ENCODE data around the gene ATP6V1A.

The ATP6V1A gene

DNA sequence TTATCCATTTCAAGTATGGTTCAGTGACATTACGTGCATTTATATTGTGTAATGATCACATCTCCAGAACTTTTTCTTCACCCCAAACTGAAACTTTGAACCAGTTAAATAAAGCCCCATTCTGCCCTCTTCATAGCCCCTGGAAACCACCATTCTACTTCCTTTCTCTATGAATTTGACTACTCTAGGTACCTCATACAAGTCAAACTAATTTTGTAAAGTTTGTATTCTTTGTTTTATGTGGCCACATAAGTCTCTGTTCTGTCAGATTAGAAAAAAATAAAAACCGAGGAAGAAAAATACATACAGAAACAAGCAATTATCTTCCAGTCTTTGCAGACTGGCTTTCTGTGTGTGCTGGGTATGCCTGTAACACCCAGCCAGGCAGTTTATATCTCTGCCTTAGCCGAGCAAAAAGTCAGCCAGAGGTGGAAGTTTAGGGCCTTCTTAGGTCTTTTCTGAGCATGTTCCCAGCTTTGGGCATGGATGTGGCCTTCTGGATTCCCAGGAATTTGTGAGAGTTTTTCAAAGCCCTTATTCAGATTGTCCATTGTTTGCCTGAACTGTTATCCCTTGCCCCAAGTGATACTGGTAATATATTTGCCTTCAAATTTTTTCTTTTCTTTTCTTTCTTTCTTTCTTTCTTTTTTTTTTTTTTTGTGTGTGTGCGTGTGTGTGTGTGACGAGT, 85.8 kb downstream of the ATP6V1A start:
- DNase-seq (ENCODE audit: low read depth), result peak; percentile 53
- TF ChIP-seq, protein P1, sequence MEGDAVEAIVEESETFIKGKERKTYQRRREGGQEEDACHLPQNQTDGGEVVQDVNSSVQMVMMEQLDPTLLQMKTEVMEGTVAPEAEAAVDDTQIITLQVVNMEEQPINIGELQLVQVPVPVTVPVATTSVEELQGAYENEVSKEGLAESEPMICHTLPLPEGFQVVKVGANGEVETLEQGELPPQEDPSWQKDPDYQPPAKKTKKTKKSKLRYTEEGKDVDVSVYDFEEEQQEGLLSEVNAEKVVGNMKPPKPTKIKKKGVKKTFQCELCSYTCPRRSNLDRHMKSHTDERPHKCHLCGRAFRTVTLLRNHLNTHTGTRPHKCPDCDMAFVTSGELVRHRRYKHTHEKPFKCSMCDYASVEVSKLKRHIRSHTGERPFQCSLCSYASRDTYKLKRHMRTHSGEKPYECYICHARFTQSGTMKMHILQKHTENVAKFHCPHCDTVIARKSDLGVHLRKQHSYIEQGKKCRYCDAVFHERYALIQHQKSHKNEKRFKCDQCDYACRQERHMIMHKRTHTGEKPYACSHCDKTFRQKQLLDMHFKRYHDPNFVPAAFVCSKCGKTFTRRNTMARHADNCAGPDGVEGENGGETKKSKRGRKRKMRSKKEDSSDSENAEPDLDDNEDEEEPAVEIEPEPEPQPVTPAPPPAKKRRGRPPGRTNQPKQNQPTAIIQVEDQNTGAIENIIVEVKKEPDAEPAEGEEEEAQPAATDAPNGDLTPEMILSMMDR (IDR thresholded peaks at IDR 0.05; ENCODE audit: low read depth, low read length, missing control alignments), result no peak

DNA sequence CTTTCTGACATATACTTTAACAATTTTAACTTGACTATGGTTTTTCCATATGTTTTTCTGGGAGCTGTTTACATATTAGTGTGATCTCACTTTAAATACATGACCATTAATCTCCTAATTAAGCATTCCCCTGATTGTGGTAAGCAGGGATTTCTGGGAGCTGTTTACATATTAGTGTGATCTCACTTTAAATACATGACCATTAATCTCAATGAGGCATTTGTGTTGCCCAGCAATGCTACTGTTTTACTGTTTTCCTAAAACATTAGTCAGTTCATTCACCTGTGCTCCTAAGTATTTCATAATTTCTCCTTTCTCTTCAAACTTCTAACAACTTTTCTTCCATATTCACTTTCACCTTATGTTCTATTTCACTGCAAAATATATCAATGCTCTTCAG, 88.1 kb downstream of the ATP6V1A start:
- no peak for DNase-seq (ENCODE audit: low read depth)
- H3K4me3 ChIP-seq (ENCODE audit: low read depth, low read length), result no peak overlapping the region
- TF ChIP-seq, protein P1 (IDR thresholded peaks at IDR 0.05; ENCODE audit: low read depth, low read length, missing control alignments), result no peak

More for the DNA sequence above, 85.8 kb downstream of the ATP6V1A start:
- H3K4me3 ChIP-seq (ENCODE audit: low read depth, low read length), result no peak overlapping the region

DNA sequence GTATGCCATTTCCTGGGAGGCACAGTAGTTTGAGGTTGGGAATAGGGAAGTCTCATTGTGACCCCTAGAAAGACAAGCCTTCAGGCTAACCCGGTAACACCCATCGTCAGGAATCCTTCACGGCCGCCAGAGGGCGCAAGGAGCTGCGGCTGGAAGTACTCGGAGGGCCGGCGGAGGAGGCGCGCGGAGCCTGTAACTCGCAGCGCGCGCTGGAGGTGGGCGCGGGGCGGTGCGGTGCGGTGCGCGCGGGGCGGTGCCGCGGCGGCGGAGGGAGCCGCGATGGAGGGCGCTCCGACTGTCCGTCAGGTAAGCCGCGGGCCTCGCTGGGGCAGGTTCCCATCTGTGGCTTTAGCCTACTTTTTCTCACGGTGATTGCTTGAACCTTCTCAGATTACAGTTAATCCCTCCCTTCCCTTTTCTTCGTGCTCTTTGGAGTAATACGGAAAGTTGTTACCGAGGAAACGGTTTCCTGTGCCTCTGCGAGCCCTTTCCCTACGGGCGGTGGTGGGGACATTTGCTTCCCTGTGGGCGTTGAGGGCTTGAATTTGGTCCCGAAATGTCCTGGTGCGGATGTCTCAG, 91.9 kb downstream of the ATP6V1A start, which contains the start of gene GRAMD1C:
Gene GRAMD1C (plus strand): TSS at position 158 of the 579 bp plus-strand sequence. CDS start 122 bp downstream, at position 280.
- TF ChIP-seq, protein P1 (IDR thresholded peaks at IDR 0.05; ENCODE audit: low read depth, low read length, missing control alignments), result peak; percentile 86
- peak; percentile 66 for DNase-seq (ENCODE audit: low read depth)
- peak within 1 kb of the TSS; percentile 58 for H3K4me3 ChIP-seq (ENCODE audit: low read depth, low read length)

DNA sequence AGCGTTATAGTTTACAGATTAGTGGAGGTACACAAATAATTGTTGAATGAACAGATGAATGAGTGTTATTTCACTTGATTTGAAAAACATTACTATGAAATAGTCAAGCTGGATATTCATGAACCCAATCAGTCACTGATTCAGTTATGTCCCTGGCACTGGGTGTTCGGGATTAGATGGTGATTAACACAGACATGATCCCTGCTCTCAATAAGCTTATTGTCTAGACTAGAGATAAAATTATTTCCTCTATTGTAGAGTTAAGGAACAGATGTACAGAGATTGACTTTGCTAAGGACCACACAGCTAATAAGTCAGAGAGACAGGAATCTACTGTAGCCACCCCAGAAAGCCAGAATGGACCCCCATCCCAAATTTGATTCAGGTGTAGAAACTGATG, 92.7 kb downstream of the ATP6V1A start:
- DNase-seq (ENCODE audit: low read depth), result no peak
- TF ChIP-seq, protein P1 (IDR thresholded peaks at IDR 0.05; ENCODE audit: low read depth, low read length, missing control alignments), result no peak
- peak overlapping the region; percentile 58; the same call in 1 of the 2 replicates for H3K4me3 ChIP-seq (ENCODE audit: low read depth, low read length)

DNA sequence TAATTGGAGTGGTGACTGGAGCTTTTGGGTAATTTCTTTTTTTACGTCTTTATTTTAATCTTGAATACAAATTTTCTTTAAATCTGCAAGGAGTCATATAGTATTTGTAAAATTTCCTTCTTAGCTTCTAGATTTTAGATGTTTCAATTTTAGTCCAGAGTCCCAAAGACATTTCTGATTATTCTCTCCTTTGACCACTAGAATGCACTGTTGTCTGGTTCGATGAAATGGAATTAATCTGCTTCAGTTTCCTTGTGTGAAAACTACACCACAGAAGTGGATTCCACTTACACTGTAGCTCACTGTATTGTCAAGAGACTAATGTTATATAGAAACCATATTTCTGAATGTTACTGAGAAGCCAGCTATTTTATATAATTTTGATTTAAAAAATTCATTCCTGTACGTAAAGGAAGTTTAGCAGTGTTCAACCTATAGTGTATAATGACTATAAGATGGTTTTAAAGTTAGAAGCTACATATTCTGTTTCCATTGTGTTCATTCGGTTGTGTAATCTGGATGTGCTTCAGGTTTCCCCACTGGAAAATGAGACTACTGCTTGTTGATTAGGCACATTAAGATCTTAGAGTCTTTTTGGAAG, 97.9 kb downstream of the ATP6V1A start:
- no peak for DNase-seq (ENCODE audit: low read depth)
- H3K4me3 ChIP-seq (ENCODE audit: low read depth, low read length), result no peak overlapping the region
- TF ChIP-seq, protein P1 (IDR thresholded peaks at IDR 0.05; ENCODE audit: low read depth, low read length, missing control alignments), result peak; percentile 57

DNA sequence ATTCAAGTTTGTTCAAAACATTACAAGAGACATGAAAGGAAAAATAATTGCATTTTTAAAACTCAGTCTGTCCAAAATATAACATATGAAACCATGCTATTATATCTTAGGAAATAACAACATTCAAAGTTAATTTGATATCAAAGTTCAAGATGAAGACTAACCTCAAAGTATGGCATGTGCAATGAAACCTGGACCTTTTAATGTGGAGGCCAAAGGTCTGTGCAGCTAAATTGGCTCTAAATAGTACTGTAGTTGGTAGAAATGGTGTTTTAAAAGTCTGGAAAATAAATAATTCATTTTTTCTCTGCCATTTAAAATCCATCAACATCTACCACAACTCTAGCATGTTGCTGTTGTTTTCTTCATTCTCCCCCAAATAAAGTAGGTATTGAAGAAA, 100.4 kb downstream of the ATP6V1A start:
- H3K4me3 ChIP-seq (ENCODE audit: low read depth, low read length), result no peak overlapping the region
- no peak for DNase-seq (ENCODE audit: low read depth)
- TF ChIP-seq, protein P1 (IDR thresholded peaks at IDR 0.05; ENCODE audit: low read depth, low read length, missing control alignments), result no peak

Data from GM12864 (cell line).